GM19467 (cell line): ENCODE data around the gene GRAP2.
A peak's percentile ranks its signal among the peaks of the same experiment; 100 is the strongest.

Experiments used
- ATAC-seq: cut with Tn5 transposase; IDR thresholded peaks from one replicate; pipeline ENCODE4 v1.9.1; 2021; ENCODE audit warnings: mild to moderate bottlenecking, moderate library complexity; ENCODE audit not compliant: unreplicated experiment

GRAP2 gene

GRCh38 chr22:39960791-39961746, 60.2 kb downstream of the GRAP2 start:
- ATAC-seq: peak; percentile 66

- no peak for ATAC-seq
These were observed 61.2 kb downstream of the GRAP2 start for GRCh38 chr22:39962071-39962470.

- no peak for ATAC-seq
These were observed 64.9 kb downstream of the GRAP2 start for GRCh38 chr22:39965748-39966147.

DNA sequence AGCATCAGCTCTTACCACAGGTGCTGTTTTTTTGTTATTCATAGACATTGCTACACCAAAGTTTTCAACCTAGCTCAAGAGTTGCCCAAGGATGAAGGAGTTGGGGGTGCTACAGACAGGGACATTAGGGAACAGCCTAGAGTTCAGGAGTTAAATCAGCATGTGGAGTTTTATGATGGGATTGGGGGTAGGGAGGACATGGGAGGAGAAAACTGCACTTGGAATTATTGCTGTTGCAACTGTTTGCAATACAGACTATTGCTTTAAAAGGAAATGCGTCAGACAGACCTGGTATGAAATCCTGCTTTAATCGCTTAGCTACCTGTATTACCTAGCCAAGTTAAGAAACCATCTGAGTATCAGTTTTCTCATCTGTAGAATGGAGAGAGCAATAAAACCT, 65.6 kb downstream of the GRAP2 start:
- ATAC-seq: no peak

- no peak for ATAC-seq
These were observed 66.4 kb downstream of the GRAP2 start for GRCh38 chr22:39967103-39967829.

- no peak for ATAC-seq
These were observed 67.4 kb downstream of the GRAP2 start for GRCh38 chr22:39967996-39968972.

- ATAC-seq: no peak
These were observed 69.9 kb downstream of the GRAP2 start for GRCh38 chr22:39970742-39971141.

GRCh38 chr22:39972641-39973040, 71.8 kb downstream of the GRAP2 start:
- no peak for ATAC-seq

GRCh38 chr22:39973656-39974055, 72.8 kb downstream of the GRAP2 start:
- no peak for ATAC-seq

- no peak for ATAC-seq
These were observed 73.2 kb downstream of the GRAP2 start for GRCh38 chr22:39974065-39974464.

- no peak for ATAC-seq
These were observed 78.2 kb downstream of the GRAP2 start for GRCh38 chr22:39979048-39979447.

DNA sequence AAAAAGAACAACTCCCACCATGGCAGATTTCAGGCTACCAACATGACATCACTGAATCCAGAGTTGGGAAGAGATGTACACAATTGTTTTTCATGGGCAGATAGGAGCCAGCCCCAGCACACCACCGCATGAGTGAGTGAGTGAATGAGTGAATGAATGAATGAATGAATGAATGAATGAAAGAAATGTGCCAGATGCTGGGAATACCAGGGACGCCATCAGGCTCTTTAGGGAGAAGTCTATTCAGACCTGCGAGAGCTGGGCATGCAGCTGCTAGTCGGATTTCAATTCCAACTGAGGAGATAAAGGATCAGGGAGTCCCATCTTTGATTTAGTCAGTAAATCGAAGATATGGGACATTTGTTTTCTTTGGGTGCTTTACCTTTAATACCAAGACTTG, 78.6 kb downstream of the GRAP2 start:
- ATAC-seq: no peak

GRCh38 chr22:39980596-39980995, 79.7 kb downstream of the GRAP2 start:
- ATAC-seq: no peak

GRCh38 chr22:39983346-39983745, 82.5 kb downstream of the GRAP2 start:
- no peak for ATAC-seq

- no peak for ATAC-seq
These were observed 83.1 kb downstream of the GRAP2 start for GRCh38 chr22:39984006-39984405.

GRCh38 chr22:39984746-39985145, 83.9 kb downstream of the GRAP2 start:
- no peak for ATAC-seq

DNA sequence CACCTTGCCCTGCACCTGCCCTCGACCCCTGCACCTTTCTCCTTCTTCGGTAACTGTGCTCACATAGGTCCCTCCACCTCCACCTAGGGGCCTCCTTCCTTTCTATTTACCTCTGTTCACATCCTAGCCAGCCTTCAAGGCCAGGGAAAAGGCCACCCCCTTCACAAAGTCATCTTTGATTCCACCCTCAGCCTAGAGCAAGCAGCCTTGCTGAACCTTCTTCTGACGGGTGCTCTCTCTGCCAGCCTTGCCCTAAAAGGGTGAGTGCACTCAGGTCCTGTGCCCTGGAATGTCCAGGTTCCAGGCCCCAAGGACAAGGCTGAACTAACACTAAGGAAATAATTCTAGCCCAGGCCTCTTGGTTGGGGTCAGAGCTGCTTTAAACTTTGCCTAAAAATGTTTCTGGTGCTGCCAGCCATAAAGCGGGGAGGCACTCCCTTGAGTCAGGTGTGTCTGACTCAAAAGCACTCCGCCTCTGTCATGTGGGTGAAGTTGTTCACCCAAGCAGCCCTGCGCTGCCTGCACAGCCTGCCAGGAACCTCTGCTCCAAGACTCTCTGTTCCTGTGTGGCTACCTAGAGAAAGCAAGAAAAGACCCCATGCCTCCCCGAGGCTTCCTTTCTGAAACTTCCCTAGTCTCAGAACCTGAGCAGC, 84.6 kb downstream of the GRAP2 start:
- no peak for ATAC-seq

GRCh38 chr22:39988386-39989114, 87.7 kb downstream of the GRAP2 start:
- no peak for ATAC-seq

- ATAC-seq: no peak
These were observed 88.7 kb downstream of the GRAP2 start for GRCh38 chr22:39989633-39990032.

DNA sequence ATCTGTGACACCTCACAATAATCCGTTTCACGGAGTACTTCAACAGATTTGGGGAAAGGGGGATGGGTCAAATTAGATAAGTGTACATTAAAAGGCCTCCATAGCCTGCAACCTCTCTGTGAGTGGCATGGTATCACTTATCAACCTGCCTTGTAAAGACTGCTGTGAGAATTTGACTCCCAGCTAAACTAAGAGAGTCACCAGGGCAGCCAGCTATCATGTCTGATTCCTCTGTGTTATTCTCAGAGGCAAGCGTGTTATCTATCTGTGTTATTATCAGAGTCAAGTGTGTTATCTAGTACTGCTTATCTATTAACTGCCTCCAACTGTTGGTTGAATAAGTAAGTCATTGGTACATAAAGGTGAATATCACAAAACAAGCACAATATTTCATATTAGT, 89.8 kb downstream of the GRAP2 start:
- ATAC-seq: no peak
